Right renal cortex interstitium (tissue), 3 donors: ENCODE measurements around the gene NACC2. TPM values are rescaled to one million over a fixed set of nuclear protein-coding genes. Genes with fewer than 3 reads are reported as not detected.

Source experiments
- DNase-seq, 3 donors: peaks; one replicate each; pipeline ENCODE4 v3.0.0-alpha.2; 2013; ENCODE audit warnings: low read depth in 3 of 3, low spot score in 2 of 3
- polyA plus RNA-seq, 3 donors: library from polyadenylated mRNA; unstranded; fragments of 120-200 nt; gene quantifications; one replicate each; pipeline ENCODE4 v1.2.1, GENCODE V29; 2013; ENCODE audit not compliant: insufficient read length in 3 of 3

NACC2 gene, protein sequence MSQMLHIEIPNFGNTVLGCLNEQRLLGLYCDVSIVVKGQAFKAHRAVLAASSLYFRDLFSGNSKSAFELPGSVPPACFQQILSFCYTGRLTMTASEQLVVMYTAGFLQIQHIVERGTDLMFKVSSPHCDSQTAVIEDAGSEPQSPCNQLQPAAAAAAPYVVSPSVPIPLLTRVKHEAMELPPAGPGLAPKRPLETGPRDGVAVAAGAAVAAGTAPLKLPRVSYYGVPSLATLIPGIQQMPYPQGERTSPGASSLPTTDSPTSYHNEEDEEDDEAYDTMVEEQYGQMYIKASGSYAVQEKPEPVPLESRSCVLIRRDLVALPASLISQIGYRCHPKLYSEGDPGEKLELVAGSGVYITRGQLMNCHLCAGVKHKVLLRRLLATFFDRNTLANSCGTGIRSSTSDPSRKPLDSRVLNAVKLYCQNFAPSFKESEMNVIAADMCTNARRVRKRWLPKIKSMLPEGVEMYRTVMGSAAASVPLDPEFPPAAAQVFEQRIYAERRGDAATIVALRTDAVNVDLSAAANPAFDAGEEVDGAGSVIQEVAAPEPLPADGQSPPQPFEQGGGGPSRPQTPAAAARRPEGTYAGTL
- 1 to 10 TPM; 7.1 to 7.8 (median 7.2) TPM for polyA plus RNA-seq

DNA sequence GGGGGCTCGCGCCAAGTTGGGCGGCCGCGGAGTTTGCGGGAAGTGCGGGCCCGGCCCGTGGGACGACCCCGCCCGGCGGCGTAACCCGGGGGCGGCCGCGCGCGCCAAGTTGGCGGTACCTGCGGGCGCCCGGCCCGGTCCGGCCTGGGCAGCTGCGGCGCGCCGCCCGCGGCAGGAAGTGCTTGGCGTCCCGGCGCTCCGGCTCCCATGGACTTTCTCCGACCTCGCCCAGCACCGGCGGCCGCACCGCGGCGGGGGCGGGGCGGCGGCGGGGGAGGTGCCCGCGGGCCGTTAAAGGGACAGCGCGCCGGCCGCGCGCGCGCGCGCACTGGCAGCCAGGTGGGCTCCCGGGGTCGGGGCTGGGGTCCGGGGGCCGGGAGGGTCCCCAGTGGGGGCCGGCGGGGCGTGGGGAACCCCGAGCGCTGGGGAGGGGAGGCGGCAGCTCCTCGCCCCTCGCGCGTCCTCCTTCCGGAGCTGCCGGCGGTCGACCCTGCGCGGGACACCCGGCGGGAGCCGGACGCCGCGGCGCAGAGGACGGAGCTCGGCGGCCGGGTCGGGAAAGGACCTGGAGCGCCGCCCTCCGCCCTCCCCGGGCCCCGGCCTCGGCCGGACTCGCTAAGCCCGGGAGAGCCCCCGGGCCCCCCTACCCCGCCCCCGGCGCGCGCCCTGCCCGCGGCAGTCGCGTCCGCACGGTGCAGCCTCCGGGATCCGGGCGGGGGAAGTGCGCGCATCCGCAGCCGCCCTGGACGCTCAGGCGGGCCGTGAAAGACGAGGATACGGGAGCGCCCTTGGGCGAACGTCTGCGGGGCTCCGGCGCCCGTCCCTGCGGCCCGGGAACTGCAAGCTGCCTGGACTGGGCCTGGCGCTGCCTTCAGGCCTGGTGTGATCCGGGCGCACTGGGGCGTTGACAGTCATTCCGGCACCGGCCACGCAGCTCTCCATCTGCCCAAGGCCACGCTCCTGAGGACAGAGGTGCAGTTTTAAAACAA lies at the start of gene NACC2:
Gene NACC2 (minus strand): TSS at position 220 of the 989 bp plus-strand sequence. CDS start 44,768 bp downstream, outside the sequence.
- no peak for DNase-seq

DNA sequence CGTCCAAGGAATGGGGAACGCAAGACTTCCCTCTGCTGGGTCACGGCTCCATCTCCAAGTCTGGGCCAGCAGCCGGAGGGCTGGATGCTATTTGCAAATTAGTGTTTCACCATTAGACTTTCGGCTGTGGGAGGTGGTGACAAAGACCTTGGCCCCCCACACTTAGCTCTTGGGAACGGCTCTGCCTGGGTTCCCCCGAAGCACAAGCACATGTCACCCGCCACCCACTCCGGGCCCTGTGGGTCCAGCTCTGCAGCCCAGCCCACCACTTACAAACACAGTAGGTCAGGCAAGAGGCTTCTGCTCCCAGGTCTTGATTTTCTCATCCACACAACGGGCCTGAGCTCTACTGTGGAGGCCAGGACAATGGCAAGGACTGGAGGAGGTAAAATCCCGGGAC lies 49.4 kb upstream of the NACC2 start:
- no peak for DNase-seq

DNA sequence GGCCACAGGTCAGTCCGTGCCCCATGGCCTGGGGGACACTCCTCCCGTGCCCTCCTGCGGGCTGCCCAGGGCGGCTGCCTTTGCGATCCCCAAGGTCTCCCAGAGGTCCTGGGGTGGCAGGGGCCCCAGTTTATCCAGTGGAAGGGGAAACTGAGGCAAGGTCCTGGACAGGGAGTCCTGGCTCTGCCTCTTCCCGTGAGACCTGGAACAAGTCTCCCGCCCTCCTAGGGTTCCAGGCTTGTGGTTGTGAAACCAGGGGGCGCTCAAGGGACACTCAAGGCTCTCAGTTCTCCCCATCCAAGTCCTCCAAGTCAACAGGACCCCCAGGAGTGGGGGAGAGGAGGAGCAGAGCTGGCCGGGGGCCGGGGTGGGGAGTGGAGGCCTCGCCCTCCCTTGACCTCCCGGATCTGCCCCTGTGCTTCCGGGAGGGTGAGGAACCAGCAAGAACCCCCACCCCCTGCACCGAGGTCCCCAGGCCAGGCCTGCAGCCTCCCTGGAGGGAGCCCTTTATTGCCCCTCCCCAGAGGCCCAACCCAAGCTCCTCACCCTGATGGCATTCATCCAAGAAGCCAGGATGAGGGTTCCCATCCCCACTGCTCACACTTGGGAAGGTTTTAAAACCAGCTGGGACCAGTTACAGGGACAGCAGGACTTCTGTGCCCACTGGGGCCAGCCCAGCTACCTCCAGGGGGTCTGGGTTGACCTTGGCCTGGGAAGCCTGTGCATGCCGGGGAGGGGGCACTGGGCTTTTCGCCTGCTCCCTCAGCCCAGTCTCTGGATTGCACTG lies 48.3 kb upstream of the NACC2 start:
- no peak for DNase-seq

DNA sequence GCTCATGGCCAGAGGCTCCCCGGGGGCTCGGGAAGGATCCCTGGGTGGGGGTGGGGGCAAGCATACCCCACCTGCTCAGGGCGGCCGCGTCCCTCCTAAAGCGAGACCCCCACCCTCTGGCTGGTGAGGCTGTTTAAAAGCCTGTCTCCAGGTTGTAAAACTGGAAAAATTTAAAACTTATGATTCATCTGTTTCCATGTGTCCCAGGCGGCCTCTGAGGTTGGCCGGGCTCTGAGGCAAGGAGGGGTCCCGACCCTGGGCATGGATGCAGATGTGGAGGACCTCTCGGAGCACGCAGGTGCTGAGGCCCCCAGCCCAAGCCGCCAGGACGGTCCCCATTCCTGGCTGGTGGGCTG lies 47.7 kb upstream of the NACC2 start:
- DNase-seq, result no peak

DNA sequence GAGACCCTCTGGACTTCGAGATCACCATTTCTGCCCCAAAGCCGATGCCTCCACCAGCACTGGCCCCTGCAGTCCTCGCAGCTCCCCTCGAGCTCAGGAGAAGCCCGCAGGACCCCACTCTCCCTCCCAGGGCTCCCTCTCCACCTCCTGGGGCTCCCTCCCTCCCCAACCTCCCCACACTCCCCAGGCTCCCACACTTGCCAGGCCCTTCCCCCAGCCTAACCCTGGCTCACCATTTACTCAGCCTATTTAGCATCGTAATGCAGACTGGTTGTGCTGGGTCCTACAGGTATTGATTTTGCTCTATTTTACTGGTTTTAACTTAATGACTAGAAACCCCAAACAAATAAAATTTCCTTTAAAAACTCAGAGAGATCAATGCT lies 47.3 kb upstream of the NACC2 start:
- no peak for DNase-seq

DNA sequence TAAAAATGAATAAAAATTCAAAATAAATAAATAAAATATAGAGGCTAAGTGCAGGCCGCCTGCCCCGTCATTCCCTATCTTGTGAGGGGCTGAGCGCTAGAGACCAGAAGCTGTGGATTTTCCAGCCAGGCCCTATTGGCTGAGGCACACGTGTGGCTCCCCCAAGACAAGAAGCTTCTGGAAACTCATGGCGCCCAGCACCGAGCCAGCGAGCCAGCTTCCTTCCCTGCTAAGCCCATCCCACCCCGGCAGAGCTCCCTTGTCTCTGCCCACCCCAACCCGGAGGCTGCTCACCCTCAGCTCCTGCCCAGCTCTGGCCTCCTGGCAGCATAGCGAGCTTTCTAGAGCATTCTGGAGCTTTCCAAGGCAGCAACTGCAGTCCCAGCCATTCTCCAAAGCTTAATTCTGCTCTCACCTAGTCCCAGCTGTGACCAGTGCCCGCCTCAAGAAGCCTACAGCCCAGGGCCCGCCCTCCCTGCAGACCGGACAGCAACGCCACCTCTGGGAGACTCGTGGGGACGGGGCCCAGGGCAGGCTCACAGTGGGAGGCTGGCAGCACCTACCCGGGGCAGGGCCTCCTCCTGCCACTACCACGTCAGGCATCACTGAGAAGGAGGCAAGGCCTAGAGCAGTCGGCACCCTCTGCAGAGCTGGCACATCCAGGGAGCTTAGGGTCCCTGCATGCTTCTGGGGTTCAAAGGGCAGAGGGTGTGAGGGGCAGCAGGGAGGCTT lies 46.8 kb upstream of the NACC2 start:
- no peak for DNase-seq

DNA sequence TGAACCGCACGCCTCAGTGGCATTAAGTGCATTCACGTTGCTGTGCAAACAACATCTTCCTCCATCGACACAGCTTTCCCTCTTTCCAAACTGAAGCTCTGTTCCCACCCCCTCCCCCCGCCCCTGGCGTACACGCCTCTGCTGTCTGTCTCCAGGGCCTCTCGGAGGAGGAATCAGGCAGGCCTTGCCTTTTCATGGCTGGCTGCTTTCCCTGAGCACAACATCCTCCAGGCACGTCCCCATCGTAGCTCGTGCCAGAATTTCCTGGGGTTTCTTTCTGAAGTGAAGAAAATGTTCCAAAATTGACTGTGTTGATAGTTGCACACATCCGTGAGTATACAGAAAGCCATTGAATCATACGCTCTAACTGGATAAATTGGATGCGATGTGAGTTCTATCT lies 45.9 kb upstream of the NACC2 start:
- no peak for DNase-seq

DNA sequence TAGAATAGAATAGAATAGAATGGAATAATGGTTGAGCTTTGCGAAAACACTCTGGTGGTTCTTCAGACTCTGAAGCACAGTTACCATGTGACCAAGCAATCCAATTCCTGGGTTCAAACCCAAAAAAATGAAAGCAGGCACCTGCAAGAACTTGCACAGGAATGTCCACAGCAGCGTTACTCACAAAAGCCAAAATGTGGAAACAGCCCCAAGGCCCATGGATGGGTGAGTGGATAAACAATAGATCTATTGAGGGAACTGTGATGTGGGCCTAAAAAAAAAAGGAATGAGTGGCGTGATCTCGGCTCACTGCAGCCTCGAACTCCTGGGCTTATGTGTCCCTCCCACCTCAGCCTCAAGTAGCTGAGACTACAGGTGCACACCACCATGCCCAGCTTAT lies 45.0 kb upstream of the NACC2 start:
- no peak for DNase-seq

DNA sequence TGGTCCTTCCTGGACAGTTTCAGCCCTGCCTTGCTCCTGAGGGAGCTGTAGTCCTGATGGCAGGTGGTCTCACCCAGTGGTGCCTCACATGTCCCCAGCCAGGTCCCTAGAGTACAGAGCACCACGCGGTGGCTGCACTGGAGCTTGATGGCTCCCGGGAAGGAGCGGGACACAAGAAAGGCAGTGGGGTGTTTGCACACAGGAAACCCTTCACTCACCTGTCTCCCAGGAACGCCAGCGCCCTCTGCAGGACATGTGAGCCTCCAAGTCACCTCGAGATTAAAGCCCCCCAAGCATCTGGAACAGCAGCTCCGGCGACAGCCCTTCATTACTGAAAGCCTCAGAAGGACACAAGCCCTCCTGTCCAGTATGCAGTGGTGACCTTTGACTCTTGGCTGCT lies 43.5 kb upstream of the NACC2 start:
- no peak for DNase-seq

DNA sequence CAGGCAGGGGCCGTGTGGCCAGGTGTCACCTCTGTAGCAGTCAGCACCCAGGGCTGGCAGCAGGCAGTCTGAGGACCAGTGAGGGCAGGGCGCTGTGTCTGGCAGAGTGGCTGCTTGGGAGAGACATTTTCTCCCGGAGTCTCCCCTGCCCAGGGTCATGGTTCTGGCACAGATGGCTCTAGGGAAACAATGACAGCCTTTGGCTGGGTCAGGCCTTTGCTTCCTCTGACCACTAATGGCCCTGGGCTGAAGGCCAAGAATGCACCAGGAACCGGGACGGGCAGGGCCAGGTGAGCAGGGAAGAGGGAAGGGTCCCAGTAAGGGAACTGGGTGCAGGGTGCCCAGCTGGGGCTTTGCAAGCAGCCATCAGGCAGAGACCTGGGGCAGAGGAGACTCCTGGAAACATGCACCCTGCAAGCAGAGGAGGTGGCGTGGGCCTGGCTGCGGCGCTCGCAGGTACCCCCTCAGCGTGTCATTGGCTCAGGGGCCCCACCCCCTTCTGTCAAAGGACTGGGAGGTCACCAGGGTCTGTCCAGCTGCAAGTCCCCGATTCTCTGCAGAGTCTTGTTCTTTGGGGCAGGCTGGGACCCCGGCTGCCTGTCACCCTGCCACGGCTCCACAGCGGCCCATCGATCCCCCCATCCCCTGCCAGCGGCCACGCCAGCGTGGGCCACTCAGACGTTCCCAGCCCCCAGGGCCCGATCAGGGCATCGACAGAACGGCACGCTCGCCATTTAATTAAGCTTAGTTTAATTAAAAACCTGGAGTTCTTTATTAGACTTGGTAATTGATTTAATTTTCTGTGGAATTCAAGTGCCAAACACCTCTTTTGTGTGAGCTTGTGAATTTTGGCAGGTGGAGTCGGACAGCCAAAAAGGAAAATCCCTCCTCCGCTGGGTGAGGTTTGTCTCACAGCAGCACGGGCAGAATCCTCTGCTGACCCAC lies 42.5 kb upstream of the NACC2 start:
- no peak for DNase-seq

DNA sequence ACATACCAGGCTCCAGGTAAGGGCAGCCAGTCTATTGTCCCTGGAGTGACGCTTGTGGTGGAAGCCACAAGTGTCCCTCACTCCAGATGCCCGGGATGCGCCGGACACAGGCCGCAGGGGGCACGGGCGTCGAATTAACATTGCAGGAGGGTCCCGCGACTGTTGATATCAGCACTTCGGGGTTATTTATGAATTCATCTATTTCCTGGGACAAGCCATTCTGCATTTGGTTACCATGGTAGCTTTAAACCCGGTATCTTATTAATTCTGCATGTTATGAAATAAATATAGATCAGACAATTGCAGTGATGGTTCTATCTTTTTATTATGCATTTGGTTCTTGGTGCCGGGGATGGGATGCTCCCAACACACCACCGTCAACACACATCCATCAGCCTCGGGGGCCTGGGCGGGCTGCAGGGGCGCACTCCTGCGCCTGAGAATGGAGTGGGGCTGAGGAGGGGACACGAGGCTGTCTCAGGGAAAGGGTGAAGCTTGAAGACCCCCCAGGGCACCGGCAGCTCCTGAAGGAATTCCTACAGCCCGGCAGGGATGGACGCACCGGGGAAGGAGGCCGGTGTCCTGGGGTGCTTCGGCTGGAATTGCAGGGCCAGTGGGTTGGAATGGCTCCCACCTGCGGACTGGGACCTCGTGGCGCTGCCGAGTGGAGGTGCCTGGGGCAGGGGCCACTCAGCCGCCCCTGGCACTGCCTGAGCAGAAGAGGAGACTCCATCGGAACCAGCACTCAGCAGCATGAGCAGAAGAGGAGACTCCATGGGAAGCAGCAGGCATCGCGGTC lies 41.2 kb upstream of the NACC2 start:
- DNase-seq, result no peak

DNA sequence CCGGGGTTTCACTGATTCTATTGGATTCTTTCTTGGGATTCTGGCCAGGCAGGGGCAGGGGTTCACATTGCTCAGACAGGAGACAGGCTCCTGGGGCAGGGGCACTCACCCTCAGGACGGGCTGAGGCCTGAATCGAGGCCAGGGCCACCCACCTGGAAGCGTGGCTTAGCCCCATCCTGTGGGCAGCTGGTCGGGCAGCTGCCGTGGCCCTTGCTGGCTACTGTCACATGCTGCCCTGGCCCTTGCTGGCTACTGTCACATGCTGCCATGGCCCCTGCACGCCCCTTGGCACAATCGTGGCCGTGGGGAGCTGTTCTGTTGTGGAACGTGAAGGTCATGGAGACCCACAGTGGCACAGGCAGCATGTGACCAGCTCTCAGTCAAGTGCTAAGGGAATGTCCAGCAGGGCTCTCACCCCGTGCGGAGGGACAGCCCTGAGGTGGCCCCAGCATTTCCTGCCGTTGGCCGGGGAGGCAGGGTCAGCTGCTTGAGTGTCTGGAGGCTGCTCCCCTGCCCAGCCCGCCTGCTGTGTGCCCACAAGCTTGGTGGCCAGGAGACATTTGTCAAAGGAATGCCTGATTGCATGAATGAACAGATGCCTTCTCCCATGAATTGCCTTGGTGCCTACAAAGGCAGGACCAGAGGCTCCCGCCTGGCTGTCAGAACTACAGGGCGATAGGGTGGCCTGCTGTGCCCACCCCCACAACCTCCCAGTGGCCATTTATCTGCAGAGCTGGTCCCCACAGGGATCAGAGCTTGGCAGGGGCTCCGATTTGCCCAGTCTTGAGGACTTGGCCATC lies 40.4 kb upstream of the NACC2 start:
- DNase-seq, result no peak

DNA sequence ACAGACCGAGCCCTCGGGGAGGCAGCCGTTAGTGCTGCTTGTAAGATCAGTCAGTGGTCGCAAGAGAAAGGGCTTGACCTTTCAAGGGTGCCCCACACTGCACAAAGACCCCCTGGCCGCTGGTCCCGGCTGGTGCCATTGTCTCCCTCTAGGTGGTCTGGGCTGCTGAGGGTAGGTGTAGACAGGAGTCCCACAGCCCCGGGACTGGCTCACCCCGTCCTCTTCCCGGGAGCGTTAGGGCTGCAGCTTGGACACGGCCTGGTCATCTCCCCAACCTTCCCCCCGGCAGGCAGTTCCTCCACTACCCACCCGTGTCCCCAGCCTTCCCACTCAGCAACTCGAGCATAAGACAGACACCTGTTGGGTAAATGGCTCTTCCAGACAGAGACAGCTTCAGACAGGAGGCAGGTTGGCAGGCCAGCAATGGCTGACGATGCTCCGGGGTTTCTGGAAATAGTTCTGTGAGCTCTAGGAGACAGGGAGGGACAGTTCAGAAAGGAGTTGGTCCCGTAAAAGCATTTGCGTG lies 38.9 kb upstream of the NACC2 start:
- DNase-seq, result no peak

DNA sequence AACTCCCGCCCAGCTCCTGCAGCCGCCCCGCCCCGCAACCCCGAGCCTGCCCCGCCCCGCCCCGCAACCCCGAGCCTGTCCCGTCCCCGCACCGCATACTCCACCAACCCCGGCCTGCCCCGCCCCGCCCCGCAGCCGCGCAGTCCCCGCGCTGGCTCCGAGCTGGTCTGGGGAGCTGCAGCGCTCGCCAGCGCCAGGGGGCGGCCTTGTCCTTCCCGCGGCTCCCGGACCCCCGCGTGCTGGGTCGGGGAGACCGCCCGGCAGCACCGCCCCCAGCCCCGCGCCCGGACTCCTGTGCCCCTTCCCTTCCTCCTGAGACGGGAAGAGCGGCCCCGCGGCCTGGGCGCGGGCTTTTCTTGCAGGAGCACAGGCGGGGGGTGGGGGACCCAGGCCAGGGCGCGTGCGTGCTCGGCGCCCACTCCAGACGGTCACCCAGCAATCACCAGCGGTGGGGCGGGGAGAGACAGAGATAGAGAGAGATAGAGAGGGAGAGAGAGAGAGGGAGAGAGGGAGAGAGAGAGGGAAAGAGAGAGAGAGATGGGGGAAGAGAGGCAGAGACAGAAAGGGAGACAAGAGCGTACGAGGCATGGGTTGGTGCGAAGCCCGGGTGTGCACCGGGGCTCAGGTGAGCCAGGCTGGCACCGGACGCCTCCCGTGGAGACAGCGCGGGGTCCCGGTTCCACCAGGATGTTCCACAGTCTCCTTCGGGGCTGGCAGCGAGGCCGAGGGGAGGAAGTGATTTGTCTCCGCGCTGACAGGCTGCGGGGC lies 38.3 kb upstream of the NACC2 start:
- DNase-seq, result no peak

DNA sequence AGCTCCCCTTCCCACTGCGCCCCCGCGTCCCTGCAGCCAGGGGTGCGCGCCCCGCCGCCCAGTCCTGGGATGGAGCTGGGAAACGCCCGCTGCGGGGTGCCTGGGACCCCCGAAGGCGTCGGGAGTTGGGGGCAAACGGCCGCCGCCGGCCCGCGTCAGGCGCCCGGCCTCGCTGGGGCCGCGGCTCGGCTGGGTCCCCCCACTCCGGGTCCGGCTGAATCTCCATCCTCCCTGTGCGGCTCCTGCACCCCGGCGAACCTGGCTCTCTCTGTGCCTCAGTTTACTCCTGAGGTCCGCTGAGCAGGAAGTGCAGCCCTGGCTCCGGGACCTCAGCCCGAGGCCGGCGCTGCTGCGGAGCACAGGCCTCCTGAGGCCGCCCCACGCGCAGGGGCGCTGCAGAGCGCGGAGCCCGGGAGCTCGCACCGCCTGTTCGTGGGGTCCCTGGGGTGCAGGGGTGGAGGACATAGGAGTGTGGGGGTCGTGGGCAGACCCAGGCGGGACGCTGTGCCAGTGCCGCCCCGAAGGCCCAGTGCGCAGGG lies 37.5 kb upstream of the NACC2 start:
- DNase-seq, result no peak
